GM21723 (cell line): ENCODE data around the gene KLHL35.
"Not testable (repeated sequence)": the region's sequence is repeated elsewhere in the genome, so short reads cannot be mapped to it uniquely, and the experiment has no call there.

Experiments used
- ATAC-seq: cut with Tn5 transposase; IDR thresholded peaks from one replicate; pipeline ENCODE4 v1.9.1; 2021; ENCODE audit warnings: mild to moderate bottlenecking, moderate library complexity; ENCODE audit not compliant: unreplicated experiment

The KLHL35 gene

DNA sequence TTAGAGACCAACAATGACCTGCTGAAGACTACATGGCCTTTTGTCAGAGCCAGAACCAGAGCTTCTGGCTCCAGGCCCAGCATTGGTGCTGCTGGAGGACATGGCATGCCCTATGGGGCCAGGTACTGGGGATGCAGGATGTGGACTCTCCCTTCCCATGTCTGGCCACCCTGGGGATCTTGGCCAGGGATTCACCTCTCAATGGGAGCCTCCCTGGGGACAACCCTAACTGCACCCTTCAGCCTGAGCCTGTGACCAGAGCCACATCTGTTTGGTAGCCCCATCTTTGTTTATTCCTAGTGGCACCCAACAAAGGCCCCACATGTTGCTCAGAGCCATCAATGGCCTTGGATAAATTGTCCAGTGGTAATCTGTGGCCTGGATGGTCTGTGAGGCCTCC is 5.8 kb downstream of the KLHL35 start:
- ATAC-seq: no peak

DNA sequence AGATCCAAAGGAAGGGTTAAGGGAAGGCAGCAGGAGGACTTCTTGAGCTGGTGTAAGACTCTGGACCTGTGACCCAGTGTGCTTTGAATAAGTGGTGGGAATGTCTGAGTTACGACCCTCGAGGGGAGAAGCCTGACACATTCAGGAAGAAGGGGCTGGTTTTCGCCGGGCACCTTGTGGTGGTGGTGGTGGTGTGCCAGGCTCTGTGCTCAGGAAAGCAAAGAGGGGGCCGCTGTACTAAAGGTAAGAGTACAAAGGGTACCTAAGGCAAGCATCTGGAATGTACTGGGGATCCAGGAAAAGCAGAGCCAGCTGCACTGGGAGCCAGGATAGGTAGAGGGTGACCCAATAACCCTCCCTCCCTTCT is 6.3 kb downstream of the KLHL35 start:
- ATAC-seq: no peak

DNA sequence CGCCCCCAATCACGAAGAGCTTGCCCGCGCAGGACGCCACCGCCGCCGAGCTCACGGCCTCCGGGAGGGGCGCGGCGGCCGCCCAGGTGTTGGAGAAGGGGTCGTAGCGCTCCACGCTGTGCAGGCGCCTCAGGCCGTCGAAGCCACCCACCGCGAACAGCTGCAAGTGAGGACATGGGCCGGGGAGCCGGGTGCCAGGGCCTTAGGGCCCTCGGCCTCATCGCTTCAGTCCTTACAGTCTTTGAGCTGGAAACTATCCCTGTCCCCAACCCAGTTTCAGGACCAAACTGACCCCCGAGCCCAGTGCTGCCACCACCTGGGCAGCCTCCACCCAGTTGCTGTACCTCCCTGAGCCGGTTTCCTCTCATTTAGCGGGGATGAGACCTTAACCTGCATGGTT is 7.6 kb downstream of the KLHL35 start:
- no peak for ATAC-seq

DNA sequence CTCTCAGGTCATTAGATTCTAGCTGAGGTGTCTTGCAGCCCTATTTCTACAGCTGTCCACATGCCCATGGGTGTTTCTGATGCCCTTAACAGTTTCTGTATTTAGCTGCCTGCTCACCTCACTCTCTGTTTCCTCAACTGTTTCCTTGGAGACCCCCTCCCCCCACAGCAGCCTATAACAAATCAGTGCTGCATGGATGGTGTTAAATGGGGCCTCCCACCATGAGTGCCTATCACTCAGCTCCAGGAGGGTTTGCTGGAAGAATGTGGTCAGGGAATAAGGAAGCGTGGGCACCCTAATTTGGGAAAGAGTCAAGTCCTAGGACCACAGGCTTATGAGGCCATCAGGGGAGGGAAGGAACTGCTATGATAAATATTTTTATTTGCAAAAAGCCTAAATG is 8.6 kb downstream of the KLHL35 start:
- ATAC-seq: no peak

DNA sequence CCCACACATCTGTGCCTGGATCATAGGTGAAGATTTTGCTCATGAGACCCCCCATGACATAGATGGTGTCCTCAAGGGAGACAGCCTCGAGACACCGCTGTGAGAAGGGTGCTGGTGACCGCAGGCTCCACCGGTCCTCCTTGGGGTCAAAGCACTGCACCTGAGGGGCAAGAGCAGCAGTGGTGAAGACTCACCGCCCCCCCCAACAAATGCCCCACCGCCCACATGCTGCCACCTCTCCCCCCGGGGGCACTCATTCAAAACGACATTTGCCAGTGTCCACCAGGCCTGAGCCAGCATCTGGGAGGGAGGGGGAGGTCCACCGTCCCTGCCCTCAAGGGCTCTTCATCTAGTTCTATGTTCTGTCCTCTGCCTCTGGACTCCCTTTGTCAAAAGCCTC is 9.3 kb downstream of the KLHL35 start:
- no peak for ATAC-seq

DNA sequence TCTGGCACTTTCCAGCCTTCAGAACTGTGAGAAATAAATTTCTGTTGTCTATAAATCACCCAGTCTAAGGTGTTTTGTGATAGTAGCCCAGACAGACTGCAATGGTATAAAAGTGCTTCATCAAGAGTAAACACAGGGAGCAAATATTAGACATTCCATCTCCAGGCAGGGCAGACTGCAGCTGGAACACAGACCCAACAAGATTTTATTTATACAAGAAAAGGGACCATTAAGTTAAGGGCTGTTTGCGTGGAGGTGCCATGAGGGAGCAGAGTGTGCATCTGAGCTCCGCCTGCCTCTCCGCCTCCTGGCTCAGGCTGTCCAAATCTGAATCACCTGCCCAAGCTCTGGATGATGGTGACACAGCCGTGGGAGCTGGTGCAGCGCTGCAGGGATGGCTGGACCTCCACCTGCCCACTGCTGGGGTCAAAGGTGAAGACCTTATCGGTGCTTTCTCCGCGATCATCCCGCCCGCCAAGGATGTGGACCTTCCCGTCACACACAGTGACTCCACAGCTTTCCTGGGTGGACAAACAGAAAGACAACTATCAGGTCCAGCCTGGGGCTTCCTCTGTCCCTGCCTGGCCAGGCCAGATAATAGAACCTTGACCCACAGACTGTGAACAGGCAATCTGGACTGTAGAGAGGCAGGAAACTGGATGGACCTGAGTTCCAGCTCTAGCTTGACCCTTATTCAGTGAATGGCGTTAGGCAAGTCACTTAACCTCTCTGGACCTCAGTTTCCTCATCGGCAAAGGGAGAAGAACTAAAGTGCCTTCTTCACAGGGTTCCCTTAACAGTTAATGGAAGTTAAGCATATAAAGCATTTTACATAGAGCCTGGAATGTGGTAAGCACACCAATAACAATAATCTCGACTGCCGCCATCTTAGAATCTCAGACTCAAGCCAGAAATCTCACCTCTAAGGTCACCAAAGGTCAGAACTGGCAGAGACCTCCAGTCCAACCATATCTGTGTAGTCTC is 10.5 kb downstream of the KLHL35 start:
- ATAC-seq: no peak

DNA sequence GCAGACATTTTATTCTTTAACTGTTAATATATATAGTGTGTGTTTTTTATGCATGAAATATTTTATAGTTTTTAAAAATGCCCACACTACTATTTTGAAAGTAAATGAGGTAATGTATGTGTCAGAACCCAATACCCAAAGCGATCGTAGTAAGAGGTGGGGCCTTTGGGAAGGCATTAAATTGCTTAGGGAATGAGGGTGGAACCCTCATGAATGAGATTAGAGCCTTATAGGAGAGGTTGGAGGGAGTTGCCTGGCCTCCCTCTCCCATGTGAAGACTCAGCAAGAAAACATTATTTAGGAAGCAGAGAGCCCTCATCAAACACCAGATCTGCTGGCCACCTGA is 11.1 kb downstream of the KLHL35 start:
- ATAC-seq: no peak

DNA sequence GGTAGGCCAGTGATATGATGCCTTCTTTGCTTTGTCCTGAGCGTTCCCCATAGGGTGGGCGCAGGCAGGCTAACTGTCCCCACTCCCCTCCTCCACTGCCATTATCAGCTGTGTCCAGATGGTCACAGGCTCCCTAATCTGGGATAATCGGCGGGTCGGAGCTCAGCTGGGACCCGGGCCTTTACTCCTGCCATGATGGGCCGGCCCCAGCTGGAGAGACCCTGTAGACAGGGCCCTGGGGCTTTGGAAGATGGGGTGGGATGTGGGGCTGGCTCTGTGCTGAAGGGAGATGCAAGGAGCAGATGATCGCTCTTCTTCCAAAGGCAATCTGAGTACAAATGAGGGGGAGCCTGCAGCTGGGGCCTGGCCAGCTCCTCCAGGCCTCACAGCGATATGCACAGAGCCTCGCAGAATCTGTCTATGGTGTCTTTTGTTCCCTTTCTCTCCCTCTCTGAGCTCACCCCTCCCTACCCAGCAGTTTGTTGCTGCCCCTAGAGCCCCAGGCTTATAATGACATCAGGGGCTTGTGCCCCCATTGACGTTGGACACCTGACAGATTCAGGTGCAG is 11.9 kb downstream of the KLHL35 start:
- no peak for ATAC-seq

DNA sequence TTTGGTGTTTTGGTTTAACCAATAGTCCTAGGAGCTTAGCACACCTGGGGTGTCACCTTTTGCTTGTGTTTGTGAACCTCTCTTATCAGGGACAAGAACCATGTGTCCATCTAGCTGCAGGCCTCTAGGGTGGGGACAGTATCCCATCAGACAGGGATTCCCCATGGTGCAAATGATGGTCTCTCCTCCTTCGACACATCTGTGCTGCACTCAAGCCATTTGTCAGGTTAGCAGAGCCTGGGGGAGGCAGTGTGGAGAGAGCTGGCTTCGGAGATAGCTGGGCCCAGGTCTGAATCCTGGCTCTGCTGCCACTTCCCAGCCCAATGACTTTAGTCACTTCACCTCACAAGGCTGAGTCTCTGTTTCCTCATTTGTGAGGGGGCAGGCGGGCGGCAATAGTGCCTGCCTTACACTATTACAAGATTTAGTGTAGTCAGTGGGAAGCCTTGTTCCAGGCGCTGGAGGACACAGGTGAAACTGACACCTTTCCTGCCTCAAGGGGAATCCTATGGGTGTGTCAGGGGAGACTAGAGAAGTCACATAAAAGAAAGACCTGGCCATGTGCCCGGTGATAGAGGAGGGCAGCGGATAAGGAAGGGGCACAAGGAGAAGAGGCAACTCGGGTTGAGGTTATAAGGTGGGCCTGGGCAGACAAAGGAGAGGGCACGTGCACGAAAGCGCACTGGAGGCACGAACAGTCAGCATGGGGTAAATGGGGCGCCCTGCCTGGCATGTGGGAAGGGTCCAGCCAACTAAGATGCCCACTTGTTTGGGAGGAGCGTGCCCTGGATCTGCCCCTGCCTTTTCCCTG is 12.6 kb downstream of the KLHL35 start:
- ATAC-seq: no peak

DNA sequence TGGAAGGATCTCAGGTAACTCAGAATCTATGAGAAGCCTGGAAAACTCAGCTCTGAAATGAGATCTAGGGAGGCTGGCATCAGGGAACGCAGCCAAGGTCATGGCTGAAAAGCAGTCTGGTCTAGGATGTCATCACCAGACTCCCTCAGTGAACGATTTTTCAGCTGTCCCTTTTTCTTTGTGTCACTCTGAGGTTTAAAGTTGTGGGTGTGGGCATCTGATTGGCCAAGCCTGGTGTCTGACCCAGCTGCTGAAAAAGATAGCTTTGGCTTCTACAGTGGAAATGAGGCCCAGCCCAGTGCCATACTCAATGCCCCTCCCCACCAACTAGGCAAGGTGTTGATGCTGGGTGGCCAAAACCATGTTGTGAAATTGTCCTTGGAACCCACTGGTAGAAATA is 19.1 kb downstream of the KLHL35 start:
- ATAC-seq: no peak

DNA sequence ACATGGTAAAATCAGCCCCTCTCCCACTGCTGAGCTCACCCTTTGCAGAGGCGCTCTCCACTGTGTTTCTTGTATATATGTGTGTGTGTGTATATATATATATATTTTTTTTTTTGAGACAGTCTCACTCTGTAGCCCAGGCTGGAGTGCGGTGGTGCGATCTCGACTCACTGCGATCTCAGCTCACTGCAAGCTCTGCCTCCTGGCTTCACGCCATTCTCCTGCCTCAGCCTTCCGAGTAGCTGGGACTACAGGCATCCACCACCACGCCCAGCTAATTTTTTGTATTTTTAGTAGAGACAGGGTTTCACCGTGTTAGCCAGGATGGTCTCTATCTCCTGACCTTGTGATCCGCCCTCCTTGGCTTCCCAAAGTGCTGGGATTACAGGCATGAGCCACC is 19.9 kb downstream of the KLHL35 start:
- not testable (repeated sequence) for ATAC-seq

DNA sequence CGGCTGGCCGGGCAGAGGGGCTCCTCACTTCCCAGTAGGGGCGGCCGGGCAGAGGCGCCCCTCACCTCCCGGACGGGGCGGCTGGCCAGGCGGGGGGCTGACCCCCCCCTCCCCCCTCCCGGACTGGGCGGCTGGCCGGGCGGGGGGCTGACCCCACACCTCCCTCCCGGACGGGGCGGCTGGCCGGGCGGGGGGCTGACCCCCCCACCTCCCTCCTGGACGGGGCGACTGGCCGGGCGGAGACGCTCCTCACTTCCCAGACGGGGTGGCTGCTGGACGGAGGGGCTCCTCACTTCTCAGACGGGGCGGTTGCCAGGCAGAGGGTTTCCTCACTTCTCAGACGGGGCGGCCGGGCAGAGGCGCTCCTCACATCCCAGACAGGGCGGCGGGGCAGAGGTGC is 23.0 kb downstream of the KLHL35 start:
- ATAC-seq: not testable (repeated sequence)

DNA sequence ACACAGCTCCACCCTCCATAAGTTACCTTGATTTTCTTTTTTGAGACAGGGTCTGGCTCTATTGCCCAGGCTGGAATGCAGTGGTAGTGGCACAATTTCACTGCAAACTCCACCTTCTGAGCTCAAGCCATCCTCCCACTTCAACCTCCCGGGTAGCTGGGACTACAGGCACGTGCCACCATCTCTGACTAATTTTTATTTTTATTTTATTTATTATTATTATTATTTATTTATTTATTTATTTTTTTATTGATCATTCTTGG is 24.1 kb downstream of the KLHL35 start:
- ATAC-seq: no peak

DNA sequence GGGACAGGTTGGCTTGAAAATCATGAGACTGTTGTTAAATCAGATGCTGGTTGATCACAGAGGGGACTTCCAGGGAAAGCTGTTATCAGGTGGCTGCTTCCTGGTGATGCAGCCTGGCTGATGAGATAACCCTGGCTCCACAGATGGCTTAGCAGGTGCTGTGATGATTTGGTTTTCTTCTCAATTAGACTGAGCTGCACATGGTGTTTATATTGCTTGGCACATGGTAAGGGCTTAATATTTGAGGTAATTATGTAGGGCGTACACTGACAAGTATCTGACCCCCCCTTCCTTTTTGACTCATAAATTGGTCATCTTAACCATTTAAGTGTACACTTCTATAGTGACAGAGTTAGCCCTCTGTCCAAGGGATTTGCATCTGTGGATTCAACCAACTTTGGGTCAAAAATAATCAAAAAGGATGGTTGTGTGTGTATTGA is 26.6 kb downstream of the KLHL35 start:
- ATAC-seq: no peak

DNA sequence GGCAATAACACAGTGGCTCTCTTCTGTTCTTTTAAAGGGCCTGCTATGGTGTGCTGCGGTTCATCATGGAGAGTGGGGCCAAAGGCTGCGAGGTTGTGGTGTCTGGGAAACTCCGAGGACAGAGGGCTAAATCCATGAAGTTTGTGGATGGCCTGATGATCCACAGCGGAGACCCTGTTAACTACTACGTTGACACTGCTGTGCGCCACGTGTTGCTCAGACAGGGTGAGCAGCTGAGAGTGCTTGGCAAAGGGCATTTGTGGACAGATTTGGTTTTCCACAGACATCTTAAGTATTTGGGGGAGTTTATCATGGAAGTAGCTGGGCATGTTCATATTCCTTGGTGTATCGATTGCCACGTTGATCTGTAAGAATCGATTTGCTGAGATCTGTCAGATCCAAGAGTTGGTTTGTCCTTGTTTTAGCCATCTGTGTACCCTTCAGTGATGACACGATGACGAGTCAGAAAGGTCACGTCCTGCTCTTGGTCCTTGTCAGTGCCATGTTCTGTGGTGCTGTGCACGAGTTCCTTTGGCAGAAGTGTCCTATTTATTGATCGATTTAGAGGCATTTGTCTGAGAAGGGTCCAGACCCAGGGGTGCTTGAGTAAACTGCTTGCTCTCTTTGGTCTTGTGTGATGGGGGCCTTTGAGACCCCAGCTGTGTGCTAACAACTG is 28.9 kb downstream of the KLHL35 start:
- ATAC-seq: no peak

DNA sequence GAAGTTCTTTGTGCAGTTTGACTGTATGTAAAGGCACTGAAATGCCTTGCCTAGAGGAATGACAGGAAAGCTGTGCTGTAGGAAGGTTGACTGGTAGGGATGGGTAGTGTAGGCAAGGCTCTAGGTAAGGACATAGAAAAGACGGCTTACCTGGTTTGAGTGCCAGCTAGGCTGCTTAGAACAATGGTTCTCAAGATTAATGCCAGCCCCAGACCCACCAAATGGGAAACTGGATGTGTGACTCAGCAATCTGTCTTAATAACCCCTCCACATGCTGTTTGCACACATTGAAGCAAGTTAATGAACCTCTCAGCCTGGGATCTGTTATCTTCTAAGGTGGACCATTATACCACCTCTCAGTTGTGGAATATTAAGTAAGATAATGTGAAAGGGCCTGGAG is 30.0 kb downstream of the KLHL35 start:
- no peak for ATAC-seq

DNA sequence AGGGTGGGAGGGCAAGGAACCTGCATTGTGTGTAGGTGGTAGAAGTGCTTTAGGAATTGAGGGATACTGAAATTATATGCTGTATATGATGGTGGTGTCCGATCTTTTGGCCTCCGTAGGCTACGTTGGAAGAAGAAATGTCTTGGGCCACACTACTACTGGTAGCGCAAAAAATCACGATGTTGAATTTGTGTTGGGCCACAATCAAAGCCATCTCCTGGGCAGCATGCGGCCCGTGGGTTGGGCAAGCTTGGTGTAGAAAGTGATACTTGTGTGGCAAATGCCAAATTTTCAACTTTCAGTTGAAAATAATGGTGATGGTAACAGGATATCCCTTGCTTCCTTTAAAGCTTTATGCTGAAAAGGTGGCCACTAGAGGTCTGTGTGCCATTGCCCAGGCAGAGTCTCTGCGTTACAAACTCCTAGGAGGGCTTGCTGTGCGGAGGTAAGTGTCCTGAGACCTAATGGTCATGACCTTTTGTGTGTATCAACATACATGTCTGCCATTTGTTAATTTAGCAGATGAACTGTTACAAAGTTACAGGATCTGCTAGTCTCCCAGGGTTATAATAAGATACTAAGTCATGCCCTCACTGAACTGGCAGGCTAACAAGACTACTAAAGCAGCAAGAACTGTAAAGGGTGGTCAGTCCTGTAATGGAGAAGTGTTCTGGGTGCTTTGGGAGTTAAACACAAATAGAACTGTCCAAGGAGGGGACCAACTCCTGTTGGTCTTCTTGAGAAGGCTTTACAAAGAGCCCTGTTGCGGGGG is 30.8 kb downstream of the KLHL35 start:
- ATAC-seq: no peak

DNA sequence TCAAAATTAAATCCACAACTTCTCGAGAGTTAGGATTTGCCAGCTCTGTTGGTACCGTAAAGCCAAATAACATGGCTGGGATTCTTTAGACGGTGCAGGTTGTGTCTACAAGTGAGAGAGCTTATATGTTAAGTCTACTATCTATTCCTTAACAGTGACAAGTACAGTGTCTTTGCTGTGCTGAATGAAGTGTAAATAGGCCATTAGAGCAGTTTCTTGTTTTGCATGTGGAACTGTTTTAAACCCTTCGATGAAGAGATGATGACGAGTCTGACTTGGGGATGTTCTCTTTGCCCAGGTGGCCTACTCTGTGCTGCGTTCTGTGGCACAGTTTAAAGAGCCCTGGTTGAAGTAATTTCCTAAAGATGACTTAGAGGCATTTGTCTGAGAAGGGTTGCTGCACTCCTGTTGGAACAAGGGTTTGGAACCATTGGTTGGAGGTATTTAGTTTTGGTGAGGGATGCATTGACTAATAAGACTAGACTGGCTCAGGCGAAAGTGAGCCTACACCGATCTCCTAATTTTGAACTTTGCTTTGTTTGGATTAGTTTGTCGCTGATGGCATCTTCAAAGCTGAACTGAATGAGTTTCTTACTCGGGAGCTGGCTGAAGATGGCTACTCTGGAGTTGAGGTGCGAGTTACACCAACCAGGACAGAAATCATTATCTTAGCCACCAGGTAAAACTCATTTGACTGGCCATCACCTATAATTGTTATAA is 32.7 kb downstream of the KLHL35 start:
- no peak for ATAC-seq

DNA sequence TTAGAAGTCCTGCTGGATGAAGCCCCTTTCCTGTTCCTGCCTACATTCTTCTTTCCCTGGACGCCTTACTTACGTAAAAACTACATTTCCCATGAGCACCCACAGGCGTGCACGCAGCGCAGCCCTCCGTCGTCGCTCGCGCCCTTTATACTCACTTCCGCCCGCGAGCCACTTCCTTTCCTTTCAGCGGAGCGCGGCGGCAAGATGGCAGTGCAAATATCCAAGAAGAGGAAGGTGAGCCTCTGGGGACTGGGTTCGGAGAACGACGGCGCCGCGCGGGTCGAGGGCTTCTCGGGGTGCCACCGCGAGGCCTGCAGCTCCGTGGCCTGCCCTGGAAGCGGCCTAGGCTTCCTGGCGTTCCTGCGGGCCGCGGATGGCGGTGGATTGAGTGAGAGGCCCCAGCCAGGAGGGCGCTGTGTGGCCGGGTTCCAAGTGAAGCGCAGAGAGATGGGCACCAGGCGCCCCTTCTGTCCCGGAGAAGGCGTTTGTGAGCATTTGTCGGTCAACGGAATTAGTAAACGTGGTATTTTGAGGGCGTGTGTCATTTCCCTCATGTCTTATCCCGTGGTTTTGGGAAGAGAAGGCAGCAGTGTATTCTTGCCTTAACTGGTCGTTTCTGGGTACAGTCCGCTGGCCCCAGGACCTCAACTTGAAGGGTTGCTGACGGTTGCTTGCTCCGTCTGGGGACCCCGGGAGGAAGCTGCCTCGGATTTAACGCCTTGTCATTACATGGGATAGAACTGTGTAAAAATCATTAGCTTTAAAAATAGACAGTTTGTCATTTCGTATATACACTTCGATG is 33.5 kb downstream of the KLHL35 start, which contains the start of gene RPS3:
Gene RPS3 (plus strand): TSS at position 175 of the 802 bp plus-strand sequence. CDS start 30 bp downstream, at position 205.
- peak; percentile 93 for ATAC-seq
